HG03039 (cell line): ENCODE results near the gene DBF4B.
"Not testable (repeated sequence)": the region's sequence is repeated elsewhere in the genome, so short reads cannot be mapped to it uniquely, and the experiment has no call there.

Experiments used
- ATAC-seq: cut with Tn5 transposase; IDR thresholded peaks from one replicate; pipeline ENCODE4 v1.9.1; 2021; ENCODE audit warnings: mild to moderate bottlenecking, moderate library complexity; ENCODE audit not compliant: unreplicated experiment

DBF4B gene

GRCh38 chr17:44708401-44709263 lies at the start of gene DBF4B:
DBF4B (plus strand) TSS chr17:44708665; CDS start chr17:44708821, 156 bp downstream.
- no peak for ATAC-seq

- no peak for ATAC-seq
These were observed 46.6 kb upstream of the DBF4B start for GRCh38 chr17:44661835-44662234.

- no peak for ATAC-seq
These were observed 45.4 kb upstream of the DBF4B start for GRCh38 chr17:44663095-44663494.

- ATAC-seq: no peak
These were observed 43.6 kb upstream of the DBF4B start for GRCh38 chr17:44664867-44665266.

- no peak for ATAC-seq
These were observed 42.5 kb upstream of the DBF4B start for GRCh38 chr17:44666006-44666405.

GRCh38 chr17:44672479-44673093 lies 35.9 kb upstream of the DBF4B start:
- no peak for ATAC-seq

GRCh38 chr17:44673893-44674292 lies 34.6 kb upstream of the DBF4B start:
- ATAC-seq: no peak

- no peak for ATAC-seq
These were observed 31.3 kb upstream of the DBF4B start for GRCh38 chr17:44677136-44677535.

GRCh38 chr17:44683303-44683702 lies 25.2 kb upstream of the DBF4B start:
- not testable (repeated sequence) for ATAC-seq

GRCh38 chr17:44687756-44688155 lies 20.7 kb upstream of the DBF4B start:
- no peak for ATAC-seq

GRCh38 chr17:44688200-44688599 lies 20.3 kb upstream of the DBF4B start:
- ATAC-seq: no peak

GRCh38 chr17:44688675-44689476 lies 19.6 kb upstream of the DBF4B start:
- ATAC-seq: peak; percentile 13

GRCh38 chr17:44689477-44690217 lies 18.8 kb upstream of the DBF4B start, which contains the start of gene CCDC43:
CCDC43 (minus strand) TSS chr17:44689776; CDS start chr17:44689753, 23 bp downstream.
- peak; percentile 75 for ATAC-seq

GRCh38 chr17:44690746-44691306 lies 17.6 kb upstream of the DBF4B start:
- ATAC-seq: not testable (repeated sequence)

- no peak for ATAC-seq
These were observed 14.9 kb upstream of the DBF4B start for GRCh38 chr17:44693609-44694008.

- not testable (repeated sequence) for ATAC-seq
These were observed 8.2 kb upstream of the DBF4B start for GRCh38 chr17:44700288-44700687.

GRCh38 chr17:44707755-44708400 lies 587 bp upstream of the DBF4B start:
- ATAC-seq: no peak

- no peak for ATAC-seq
These were observed 11.0 kb downstream of the DBF4B start for GRCh38 chr17:44719444-44719843.

- ATAC-seq: no peak
These were observed 13.8 kb downstream of the DBF4B start for GRCh38 chr17:44722254-44722653.

- ATAC-seq: not testable (repeated sequence)
These were observed 17.7 kb downstream of the DBF4B start for GRCh38 chr17:44726121-44726520.
